ENCODE measurements around the gene TAGLN2.

The TAGLN2 gene

DNA sequence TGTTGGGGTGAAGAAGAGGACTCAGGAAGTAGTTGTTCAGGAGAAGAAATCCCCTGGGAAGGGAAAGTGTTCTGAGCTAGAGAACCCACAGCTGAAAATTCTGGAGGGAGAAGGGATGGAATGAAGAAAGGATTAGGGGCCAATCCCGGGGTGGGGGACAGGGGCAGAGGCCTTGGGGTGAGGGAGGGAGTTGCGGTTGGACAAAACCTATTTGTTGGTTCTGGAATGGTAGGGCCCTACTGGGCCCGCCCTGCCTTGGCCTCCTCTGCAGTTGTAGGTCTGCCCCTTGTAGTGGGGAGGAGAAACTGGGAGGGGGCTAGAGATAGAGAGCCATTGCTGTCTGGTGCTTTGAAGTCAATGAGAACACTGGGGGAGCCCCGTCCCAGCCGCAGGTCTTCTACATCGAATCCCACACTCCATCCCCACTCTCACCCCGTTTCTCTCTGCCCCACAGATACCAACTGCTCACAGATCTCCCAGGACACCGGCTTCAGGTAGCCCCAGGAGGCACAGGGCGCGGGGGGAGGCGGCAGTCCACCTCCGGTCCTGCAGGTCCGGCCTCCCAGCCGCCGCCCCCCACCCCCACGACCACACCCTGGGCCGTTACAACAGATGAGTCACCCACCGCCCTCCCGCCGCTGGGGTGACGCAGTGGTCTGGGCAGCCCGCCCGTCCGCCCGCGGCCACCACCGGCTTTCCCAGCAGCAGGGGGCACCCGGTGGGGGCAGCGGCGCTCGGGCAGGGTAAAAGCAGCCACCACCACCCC lies 1.1 kb downstream of the TAGLN2 start:
- TF ChIP-seq TAF1 (IDR thresholded peaks at IDR 0.05; ENCODE audit: low read depth, low read length), result peak; percentile 34; the same call in 1 of the 2 replicates
- 0 out of 2 replicates have a peak, but pooled peaks have one; percentile 10 for TF ChIP-seq POLR2AphosphoS5 (IDR thresholded peaks at IDR 0.05; ENCODE audit: low read depth, low read length)
- TF ChIP-seq SPI1 (IDR thresholded peaks at IDR 0.05; ENCODE audit: low read depth, low read length), result no peak
- FAIRE-seq, result peak; percentile 66

DNA sequence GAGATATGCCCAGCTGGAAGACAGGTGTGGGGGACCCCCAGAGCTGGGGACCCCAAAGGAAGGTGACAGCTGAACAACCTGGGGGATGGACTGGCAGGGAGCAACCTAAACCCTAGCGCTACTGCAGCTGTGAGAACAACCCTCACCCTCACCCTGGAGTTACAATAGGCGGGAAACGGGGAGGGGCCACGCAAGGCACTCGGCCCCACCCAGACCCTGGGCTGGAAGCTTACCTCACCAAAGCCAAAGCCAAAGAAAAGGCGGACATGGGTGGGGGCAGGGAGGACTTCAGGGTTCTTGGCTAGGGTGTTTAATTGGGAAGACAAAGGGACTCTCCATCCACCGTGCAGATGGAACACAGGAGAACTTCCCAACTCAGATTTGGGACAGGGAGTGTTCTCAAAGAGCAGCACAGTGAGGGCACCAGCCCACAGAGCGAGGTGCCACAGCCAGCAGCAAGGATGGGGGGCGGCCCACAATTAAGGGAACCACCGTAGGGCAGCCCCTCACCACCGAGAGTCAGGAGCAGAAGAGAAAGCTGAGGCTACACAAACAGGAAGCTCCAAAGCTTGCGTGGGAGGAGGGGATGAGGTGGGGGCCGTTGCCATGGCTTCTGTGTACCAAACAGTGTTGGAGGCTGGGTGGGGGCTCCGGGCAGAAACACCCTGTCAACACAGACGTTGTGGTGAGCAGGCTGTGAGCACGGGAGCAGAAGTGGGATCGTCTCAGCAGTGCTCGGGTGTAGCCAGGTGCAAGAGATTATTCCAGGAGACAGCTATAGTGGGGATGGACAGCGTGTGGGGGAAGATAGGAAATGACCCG lies 1.9 kb downstream of the TAGLN2 start:
- DNase-seq (ENCODE audit: insufficient read length, low spot score) (no peak), FAIRE-seq (peak; percentile 76)
- peak; percentile 72 for TF ChIP-seq SPI1 (IDR thresholded peaks at IDR 0.05; ENCODE audit: low read depth, low read length)
- TF ChIP-seq TAF1 (IDR thresholded peaks at IDR 0.05; ENCODE audit: low read depth, low read length), result peak; percentile 80
- TF ChIP-seq POLR2AphosphoS5 (IDR thresholded peaks at IDR 0.05; ENCODE audit: low read depth, low read length), result peak; percentile 88
- TF ChIP-seq POU2F2 (IDR thresholded peaks at IDR 0.05; ENCODE audit: low read depth, low read length), result no peak; the same call in 1 of the 2 replicates
- TF ChIP-seq POLR2A (IDR thresholded peaks at IDR 0.05; ENCODE audit: low read depth, low read length), result peak; percentile 75
- peak; percentile 1 for TF ChIP-seq PAX5 (IDR thresholded peaks at IDR 0.05; ENCODE audit: insufficient read depth, low read length, severe bottlenecking)

More for the DNA sequence above, 1.1 kb downstream of the TAGLN2 start:
- peak; percentile 68 for DNase-seq (ENCODE audit: insufficient read length, low spot score)

DNA sequence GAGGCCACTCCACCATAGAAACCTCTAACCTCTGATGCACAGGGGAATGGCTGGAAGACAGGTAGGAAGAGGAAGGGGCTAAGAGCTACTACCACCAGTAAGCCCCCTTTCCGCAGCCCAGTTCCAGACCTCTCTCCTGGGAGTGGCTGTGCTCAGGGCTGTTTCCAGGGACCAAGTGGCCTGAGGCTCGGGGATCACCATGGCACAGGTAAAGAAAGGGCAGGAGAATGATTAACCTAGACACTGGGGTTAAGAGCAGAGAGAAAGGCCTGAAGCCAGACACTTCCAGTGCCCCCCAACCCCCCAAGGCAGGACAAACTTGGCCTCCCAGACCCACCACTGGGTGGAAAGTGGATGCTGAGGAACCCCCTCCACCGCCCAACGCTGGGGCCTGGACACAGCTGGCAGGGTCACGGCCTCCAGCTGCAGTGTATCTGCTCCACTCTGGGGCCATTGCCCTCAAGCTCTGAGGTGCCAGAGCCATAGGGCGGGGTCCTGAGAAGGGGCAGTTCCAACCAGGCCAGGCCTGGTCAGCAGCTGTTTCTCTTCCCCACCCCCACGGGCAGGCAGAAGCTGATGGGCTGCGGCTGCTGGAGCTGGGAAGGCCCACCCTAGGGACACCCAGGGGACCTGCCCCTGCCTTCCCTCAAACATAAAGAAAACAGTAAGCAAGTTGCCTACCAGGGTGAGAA lies 2.6 kb downstream of the TAGLN2 start:
- TF ChIP-seq PAX5 (IDR thresholded peaks at IDR 0.05; ENCODE audit: insufficient read depth, low read length, severe bottlenecking) (no peak), POLR2AphosphoS5 (IDR thresholded peaks at IDR 0.05; ENCODE audit: low read depth, low read length) (no peak), POLR2A (IDR thresholded peaks at IDR 0.05; ENCODE audit: low read depth, low read length) (peak; percentile 9; the same call in 1 of the 2 replicates), SPI1 (IDR thresholded peaks at IDR 0.05; ENCODE audit: low read depth, low read length) (no peak), TAF1 (IDR thresholded peaks at IDR 0.05; ENCODE audit: low read depth, low read length) (0 out of 2 replicates have a peak, but pooled peaks have one; percentile 10), POU2F2 (IDR thresholded peaks at IDR 0.05; ENCODE audit: low read depth, low read length) (peak; percentile 23; the same call in 1 of the 2 replicates)
- no peak for DNase-seq (ENCODE audit: insufficient read length, low spot score)
- FAIRE-seq, result no peak

DNA sequence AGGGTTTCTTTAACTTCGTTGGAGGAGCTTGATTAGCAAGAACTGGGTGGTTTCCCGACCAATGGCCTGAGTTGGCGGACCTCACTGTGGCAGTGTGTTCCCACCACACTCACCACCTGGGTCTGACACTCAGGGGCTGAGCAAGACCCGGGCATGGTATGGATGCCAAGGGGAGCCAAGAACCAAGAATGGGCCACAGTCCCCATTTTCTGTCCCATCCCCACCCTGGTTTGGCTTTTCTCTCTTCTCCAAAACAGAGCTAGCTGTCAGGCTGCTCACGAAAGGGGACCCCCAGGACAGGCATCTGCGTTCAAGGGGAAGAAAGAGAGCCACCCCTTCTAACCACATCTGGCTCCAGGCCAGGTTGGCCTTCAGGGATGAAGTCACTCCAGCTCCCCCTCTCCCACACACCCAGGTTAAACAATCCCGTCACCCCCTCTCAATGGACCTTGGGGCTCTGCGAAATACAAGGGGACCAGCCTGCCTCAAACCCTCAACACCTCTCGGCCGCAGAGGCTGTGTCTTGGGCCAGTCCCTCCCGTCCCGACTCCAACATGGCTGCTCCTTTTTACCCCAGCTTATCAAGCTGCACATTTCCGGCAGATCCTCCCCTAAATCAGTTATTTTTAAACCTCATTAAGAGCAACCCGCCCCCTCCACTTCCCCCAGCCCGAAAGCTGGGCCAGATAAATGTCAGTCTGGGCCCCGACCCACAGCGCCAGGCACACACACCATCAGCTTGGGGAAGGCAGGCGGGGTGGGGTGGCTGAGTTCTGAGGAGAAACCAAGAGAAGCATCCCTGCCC lies 3.4 kb downstream of the TAGLN2 start:
- DNase-seq (ENCODE audit: insufficient read length, low spot score) (no peak), FAIRE-seq (peak; percentile 71)
- TF ChIP-seq POLR2A (IDR thresholded peaks at IDR 0.05; ENCODE audit: low read depth, low read length) (0 out of 2 replicates have a peak, but pooled peaks have one; percentile 54), SPI1 (IDR thresholded peaks at IDR 0.05; ENCODE audit: low read depth, low read length) (no peak), POLR2AphosphoS5 (IDR thresholded peaks at IDR 0.05; ENCODE audit: low read depth, low read length) (no peak), PAX5 (IDR thresholded peaks at IDR 0.05; ENCODE audit: insufficient read depth, low read length, severe bottlenecking) (no peak), POU2F2 (IDR thresholded peaks at IDR 0.05; ENCODE audit: low read depth, low read length) (0 out of 2 replicates have a peak, but pooled peaks have one; percentile 26), TAF1 (IDR thresholded peaks at IDR 0.05; ENCODE audit: low read depth, low read length) (peak; percentile 38)

DNA sequence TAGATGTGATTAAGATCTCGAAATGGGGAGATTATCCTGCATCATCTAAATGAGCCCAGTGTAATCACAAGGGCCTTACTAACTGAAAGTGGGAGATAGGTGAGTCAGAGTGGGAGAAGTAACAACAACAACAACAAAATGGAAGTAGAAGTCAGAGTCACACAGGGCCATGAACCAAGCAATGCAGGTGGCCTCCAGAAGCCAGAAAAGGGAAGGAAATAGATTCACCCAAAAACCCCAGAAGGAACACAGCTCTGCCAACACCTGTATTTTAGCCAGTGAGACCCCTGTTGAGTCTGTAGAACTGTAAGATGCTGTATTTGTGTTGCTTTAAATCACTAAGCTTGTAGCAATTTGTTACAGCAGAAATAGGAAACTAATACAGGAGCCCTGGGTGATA lies 4.1 kb downstream of the TAGLN2 start:
- FAIRE-seq, result no peak
- TF ChIP-seq POLR2AphosphoS5 (IDR thresholded peaks at IDR 0.05; ENCODE audit: low read depth, low read length) (peak; percentile 17; the same call in 1 of the 2 replicates), POU2F2 (IDR thresholded peaks at IDR 0.05; ENCODE audit: low read depth, low read length) (no peak), POLR2A (IDR thresholded peaks at IDR 0.05; ENCODE audit: low read depth, low read length) (no peak), TAF1 (IDR thresholded peaks at IDR 0.05; ENCODE audit: low read depth, low read length) (no peak)
- DNase-seq (ENCODE audit: insufficient read length, low spot score), result no peak

DNA sequence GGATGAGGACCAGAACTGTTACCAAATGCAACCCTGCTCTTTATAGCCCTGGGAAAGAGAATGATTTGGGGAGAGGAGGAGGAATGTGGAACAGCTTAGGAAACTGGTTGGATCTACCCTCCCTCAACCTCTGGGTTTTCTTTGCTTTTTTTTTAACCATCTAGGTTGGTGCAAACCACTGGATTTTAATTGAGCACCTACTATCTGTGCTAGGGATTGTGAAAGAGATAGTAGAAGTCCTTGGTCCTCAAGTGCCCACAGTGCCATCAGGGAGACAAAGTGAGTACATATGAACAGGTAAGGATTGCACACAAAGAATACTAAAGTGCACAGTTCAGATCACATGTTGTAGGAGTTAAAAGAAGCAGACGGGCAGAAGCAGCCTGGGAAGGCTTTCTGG lies 4.7 kb downstream of the TAGLN2 start:
- DNase-seq (ENCODE audit: insufficient read length, low spot score) (no peak), FAIRE-seq (no peak)
- no peak for TF ChIP-seq SPI1 (IDR thresholded peaks at IDR 0.05; ENCODE audit: low read depth, low read length)
- no peak for TF ChIP-seq POU2F2 (IDR thresholded peaks at IDR 0.05; ENCODE audit: low read depth, low read length)
- no peak for TF ChIP-seq PAX5 (IDR thresholded peaks at IDR 0.05; ENCODE audit: insufficient read depth, low read length, severe bottlenecking)
- no peak for TF ChIP-seq POLR2A (IDR thresholded peaks at IDR 0.05; ENCODE audit: low read depth, low read length)
- no peak for TF ChIP-seq TAF1 (IDR thresholded peaks at IDR 0.05; ENCODE audit: low read depth, low read length)
- no peak for TF ChIP-seq POLR2AphosphoS5 (IDR thresholded peaks at IDR 0.05; ENCODE audit: low read depth, low read length)

DNA sequence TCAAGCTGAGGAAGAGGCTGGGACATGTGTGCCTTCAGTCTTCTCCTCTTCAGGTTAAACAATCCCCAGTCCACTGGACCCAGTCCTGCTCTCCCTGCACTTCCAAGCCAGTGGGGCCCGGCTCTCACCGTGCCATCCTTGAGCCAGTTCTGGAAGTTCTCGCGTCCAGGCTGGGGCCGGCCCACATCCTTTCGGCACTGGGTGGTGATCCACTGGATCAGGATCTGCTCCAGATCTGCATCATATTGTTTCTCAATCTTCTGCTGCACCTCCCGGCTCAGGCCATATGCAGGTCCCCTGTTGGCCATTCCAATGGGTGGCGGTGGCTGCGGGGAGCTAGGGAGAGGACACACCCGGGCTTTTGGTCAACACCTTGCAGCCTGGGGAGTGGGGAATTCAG lies 5.1 kb downstream of the TAGLN2 start:
- no peak for DNase-seq (ENCODE audit: insufficient read length, low spot score)
- FAIRE-seq, result no peak
- TF ChIP-seq POLR2AphosphoS5 (IDR thresholded peaks at IDR 0.05; ENCODE audit: low read depth, low read length) (no peak), POLR2A (IDR thresholded peaks at IDR 0.05; ENCODE audit: low read depth, low read length) (no peak), POU2F2 (IDR thresholded peaks at IDR 0.05; ENCODE audit: low read depth, low read length) (no peak), PAX5 (IDR thresholded peaks at IDR 0.05; ENCODE audit: insufficient read depth, low read length, severe bottlenecking) (no peak), TAF1 (IDR thresholded peaks at IDR 0.05; ENCODE audit: low read depth, low read length) (no peak), SPI1 (IDR thresholded peaks at IDR 0.05; ENCODE audit: low read depth, low read length) (no peak)

DNA sequence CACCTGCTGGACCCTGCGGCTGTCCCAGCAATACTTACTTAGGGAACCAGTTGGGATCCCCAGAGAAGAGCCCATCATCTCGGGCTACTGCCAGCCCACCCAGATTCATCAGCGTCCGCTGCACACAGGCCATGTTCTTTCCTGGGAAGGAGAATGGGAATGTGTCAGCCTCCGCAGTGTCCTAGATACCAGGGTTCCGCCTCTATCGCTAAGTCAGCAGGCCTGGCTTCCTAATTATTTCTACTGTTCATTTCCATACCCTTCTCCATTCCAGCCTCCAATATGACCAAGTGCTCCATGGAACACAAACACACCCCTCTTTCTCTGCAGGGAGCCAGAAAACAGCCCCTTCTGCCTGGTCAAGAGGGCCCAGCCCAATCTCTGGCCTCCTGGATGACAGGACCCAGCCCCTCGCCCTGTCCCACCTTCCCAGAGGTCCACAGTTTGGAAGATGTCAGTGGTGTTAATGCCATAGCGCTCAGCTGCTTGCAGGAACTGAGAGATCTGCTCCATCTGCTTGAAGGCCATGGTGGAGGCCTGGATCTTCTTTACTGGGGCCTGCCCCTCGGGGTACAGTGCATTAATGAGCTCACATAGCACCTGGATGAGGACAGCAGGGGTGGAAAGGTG lies 6.0 kb downstream of the TAGLN2 start:
- TF ChIP-seq POLR2AphosphoS5 (IDR thresholded peaks at IDR 0.05; ENCODE audit: low read depth, low read length) (no peak), PAX5 (IDR thresholded peaks at IDR 0.05; ENCODE audit: insufficient read depth, low read length, severe bottlenecking) (no peak), POLR2A (IDR thresholded peaks at IDR 0.05; ENCODE audit: low read depth, low read length) (no peak), POU2F2 (IDR thresholded peaks at IDR 0.05; ENCODE audit: low read depth, low read length) (no peak), TAF1 (IDR thresholded peaks at IDR 0.05; ENCODE audit: low read depth, low read length) (no peak), SPI1 (IDR thresholded peaks at IDR 0.05; ENCODE audit: low read depth, low read length) (no peak)
- FAIRE-seq (no peak), DNase-seq (ENCODE audit: insufficient read length, low spot score) (no peak)

All from GM12891 (cell line).